Nephron progenitor cell (in vitro differentiated cells): ENCODE results near the gene CCR9.

Experiments used
- DNase-seq: peaks from one replicate; pipeline ENCODE4 v3.0.0; 2021
- H3K27ac Mint-ChIP-seq: 2 replicates; pipeline ENCODE4 v1.8.0; 2021; ENCODE audit warnings: mild to moderate bottlenecking, moderate library complexity, mixed read lengths
- H3K27me3 Mint-ChIP-seq: 2 replicates; pipeline ENCODE4 v1.8.0; 2021; ENCODE audit warnings: mild to moderate bottlenecking, low read depth, mixed read lengths; ENCODE audit not compliant: poor library complexity
- H3K36me3 Mint-ChIP-seq: 2 replicates; pipeline ENCODE4 v1.8.0; 2021; ENCODE audit warnings: low read depth, mixed read lengths
- H3K4me1 Mint-ChIP-seq: 2 replicates; pipeline ENCODE4 v1.8.0; 2021; ENCODE audit warnings: mixed read lengths
- H3K4me3 Mint-ChIP-seq: 2 replicates; pipeline ENCODE4 v1.8.0; 2021; ENCODE audit warnings: mild to moderate bottlenecking, moderate library complexity, mixed read lengths
- H3K9me3 Mint-ChIP-seq: 2 replicates; pipeline ENCODE4 v1.8.0; 2021; ENCODE audit warnings: mild to moderate bottlenecking, moderate library complexity, mixed read lengths
- CTCF ChIP-seq: fragments of 200-600 bp; sonication (generic); IDR thresholded peaks from 2 replicates; pipeline ENCODE4 v1.5.0; 2021; ENCODE audit warnings: antibody characterized with exemption

Gene CCR9, protein sequence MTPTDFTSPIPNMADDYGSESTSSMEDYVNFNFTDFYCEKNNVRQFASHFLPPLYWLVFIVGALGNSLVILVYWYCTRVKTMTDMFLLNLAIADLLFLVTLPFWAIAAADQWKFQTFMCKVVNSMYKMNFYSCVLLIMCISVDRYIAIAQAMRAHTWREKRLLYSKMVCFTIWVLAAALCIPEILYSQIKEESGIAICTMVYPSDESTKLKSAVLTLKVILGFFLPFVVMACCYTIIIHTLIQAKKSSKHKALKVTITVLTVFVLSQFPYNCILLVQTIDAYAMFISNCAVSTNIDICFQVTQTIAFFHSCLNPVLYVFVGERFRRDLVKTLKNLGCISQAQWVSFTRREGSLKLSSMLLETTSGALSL

DNA sequence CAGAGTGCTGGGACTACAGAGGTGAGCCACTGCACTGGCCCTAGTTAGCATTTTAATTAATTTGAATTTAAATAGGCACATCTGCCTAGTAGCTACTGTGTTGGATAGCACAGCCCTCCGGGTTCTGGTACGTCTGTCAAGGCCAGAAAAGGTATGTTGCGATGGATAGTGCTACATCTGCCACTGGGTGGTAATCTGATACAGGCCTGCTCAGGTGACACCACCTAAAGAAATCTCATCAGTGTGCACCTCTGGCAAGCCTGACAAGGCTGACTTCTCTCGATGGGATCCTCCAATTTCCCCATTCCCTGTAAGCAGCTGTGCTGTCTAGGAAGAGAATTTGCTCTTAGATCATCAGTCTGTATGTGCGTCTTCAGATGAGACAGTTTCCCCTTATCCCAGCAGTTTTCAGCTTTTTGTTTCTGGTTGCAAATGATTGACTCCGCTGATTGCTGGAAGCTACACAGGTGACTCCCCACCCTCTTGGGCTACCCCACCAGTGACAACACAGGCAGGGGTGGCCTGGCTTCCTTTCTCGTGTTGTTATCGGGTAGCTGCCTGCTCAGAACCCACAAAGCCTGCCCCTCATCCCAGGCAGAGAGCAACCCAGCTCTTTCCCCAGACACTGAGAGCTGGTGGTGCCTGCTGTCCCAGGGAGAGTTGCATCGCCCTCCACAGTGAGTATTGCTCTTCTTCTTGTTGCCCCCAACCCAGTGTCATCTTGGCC lies at the start of gene CCR9:
Gene CCR9, plus strand, starts transcription at position 565 of the 727 bp plus-strand sequence. CDS start 8,391 bp downstream, outside the sequence.
- TF ChIP-seq CTCF, result no peak
- Mint-ChIP-seq H3K4me3 (no peak within 1 kb of the TSS), H3K27me3 (peaks cover 3% of the 10 kb centered on the region), H3K27ac (peak within 1 kb of the TSS; percentile 25), H3K36me3 (no peaks in the 10 kb centered on the region), H3K9me3 (no peaks in the 10 kb centered on the region), H3K4me1 (peaks cover 5% of the 10 kb centered on the region)
- DNase-seq, result no peak

GRCh38 chr3:45838466-45838865 lies 47.9 kb upstream of the CCR9 start:
- H3K27ac Mint-ChIP-seq, result no peak overlapping the region
- TF ChIP-seq CTCF, result no peak
- H3K9me3 Mint-ChIP-seq, result peaks cover 4% of the 10 kb centered on the region
- no peak overlapping the region for H3K4me3 Mint-ChIP-seq
- peaks cover 10% of the 10 kb centered on the region for H3K27me3 Mint-ChIP-seq
- H3K36me3 Mint-ChIP-seq, result peaks cover 10% of the 10 kb centered on the region
- peaks cover 19% of the 10 kb centered on the region for H3K4me1 Mint-ChIP-seq
- no peak for DNase-seq

GRCh38 chr3:45841420-45841756 lies 45.0 kb upstream of the CCR9 start:
- Mint-ChIP-seq H3K36me3 (peaks cover 5% of the 10 kb centered on the region), H3K27ac (peak overlapping the region; percentile 95), H3K27me3 (peaks cover 37% of the 10 kb centered on the region), H3K4me3 (peak overlapping the region; percentile 91), H3K4me1 (peaks cover 19% of the 10 kb centered on the region), H3K9me3 (peaks cover 4% of the 10 kb centered on the region)
- no peak for TF ChIP-seq CTCF
- DNase-seq, result peak; percentile 36

- Mint-ChIP-seq H3K27ac (peak within 1 kb of the TSS; percentile 95), H3K27me3 (peaks cover 43% of the 10 kb centered on the region), H3K4me1 (peaks cover 19% of the 10 kb centered on the region), H3K4me3 (peak within 1 kb of the TSS; percentile 91), H3K36me3 (peaks cover under 1% of the 10 kb centered on the region), H3K9me3 (peaks cover 4% of the 10 kb centered on the region)
- TF ChIP-seq CTCF, result no peak
- DNase-seq, result peak; percentile 79
Observed at GRCh38 chr3:45841757-45842491, 44.4 kb upstream of the CCR9 start, which contains the start of gene LZTFL1. TSS of gene LZTFL1 (minus strand) at chr3:45842119. CDS start at chr3:45841991, 128 bp downstream.

DNA sequence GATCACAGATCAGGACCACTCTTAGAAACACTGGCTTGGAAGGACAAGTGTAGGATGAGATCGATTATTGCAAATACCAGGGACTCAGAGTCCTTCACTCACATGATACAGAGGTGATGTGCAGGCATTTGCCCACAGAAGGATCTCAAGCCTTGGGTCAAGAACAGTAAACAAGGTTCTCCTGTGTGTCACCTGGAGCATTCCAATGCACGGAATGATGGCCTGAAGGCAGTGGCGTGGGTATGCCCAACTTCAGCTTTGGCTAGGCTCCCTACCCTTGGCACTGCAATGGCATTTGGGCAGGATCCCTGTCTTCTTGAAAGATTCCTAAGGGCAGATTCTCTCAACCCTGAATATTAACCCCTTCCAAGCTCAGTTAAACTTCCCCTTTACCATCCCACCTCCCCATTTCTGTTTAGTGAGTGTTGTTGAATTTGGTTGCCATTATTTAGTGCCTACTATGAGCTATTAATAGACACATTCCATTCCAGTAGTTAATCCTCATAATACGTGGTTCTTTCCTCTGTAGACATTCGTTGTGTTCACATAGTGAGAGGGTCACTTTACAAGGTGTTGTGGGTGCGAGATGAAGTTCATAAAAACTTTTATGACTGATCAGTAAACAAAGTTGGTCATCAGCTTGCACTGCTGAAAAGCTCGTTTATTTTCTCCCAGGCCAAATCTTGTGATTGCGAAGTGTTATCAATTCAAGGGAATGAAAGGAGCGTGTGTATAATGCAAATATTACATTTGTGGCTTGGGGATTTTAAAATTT lies 43.3 kb upstream of the CCR9 start:
- Mint-ChIP-seq H3K27ac (no peak overlapping the region), H3K9me3 (peaks cover 4% of the 10 kb centered on the region), H3K36me3 (no peaks in the 10 kb centered on the region), H3K27me3 (peaks cover 54% of the 10 kb centered on the region), H3K4me3 (peak overlapping the region; percentile 91), H3K4me1 (peaks cover 19% of the 10 kb centered on the region)
- DNase-seq, result no peak
- TF ChIP-seq CTCF, result no peak
